Neural progenitor cell (in vitro differentiated cells): ENCODE measurements around the gene EPB42.

ENCODE experiments used
- CTCF ChIP-seq: fragments of 200-600 bp; sonication (generic); IDR thresholded peaks from 2 replicates; pipeline ENCODE4 v1.5.1; 2017; ENCODE audit warnings: antibody characterized with exemption, mild to moderate bottlenecking
- EZH2 ChIP-seq: fragments of 200-600 bp; sonication (generic); IDR thresholded peaks from 2 replicates; pipeline ENCODE4 v1.6.1; 2017; ENCODE audit warnings: antibody characterized with exemption, mild to moderate bottlenecking, moderate library complexity

GRCh38 chr15:43194795-43195194, 26.0 kb downstream of the EPB42 start:
- no peak for TF ChIP-seq CTCF
- TF ChIP-seq EZH2 = no peak
